HCT116 (cell line): Measurements from ENCODE around the gene POU2AF2. TPM values are rescaled to one million over a fixed set of nuclear protein-coding genes. Genes with fewer than 3 reads are reported as not detected.

ENCODE experiments used
- ATAC-seq: fragments of 200-7000 bp; cut with Tn5 transposase; 2 replicates; pipeline ENCODE4 v1.9.1; 2020; ENCODE audit warnings: mild to moderate bottlenecking, moderate library complexity
- BruUV-seq: library from RNA; stranded (reverse); fragments of 400-500 nt; replicated peaks from 2 replicates; lab custom pipeline; 2021; lab: Mats Ljungman, UMichigan
- CTCF ChIA-PET: fragments of 300-600 bp; sonication (Branson Sonifier 250); formaldehyde crosslinking; loops from one replicate; lab custom pipeline; 2021; ENCODE audit warnings: antibody characterized with exemption; lab: Charles Lee
- POLR2A ChIA-PET: fragments of 300-600, 350-600 bp; sonication (Branson Sonifier 250); formaldehyde crosslinking; loops from one replicate; lab custom pipeline; 2021; ENCODE audit warnings: antibody characterized with exemption; lab: Charles Lee
- RAD21 ChIA-PET, 2 experiments: fragments of 300-600 bp; sonication (Branson Sonifier 250); formaldehyde crosslinking; loops; one replicate each; lab custom pipeline; 2023; ENCODE audit warnings: low total read pairs in 2 of 2; ENCODE audit not compliant: uncharacterized antibody in 2 of 2, unreplicated experiment in 2 of 2, low non-redundant PET in 1 of 2; lab: Charles Lee
- DNase-seq: peaks from one replicate; pipeline ENCODE4 v3.0.0-alpha.2; 2010; ENCODE audit warnings: low read depth, low spot score
- H2AFZ ChIP-seq: fragments of 200-600 bp; shearing (Covaris generic), sonication (generic); 2 replicates; pipeline ENCODE4 v1.6.1; 2017; ENCODE audit warnings: low read depth, mixed run types, mixed read lengths, antibody characterized with exemption, low read length; ENCODE audit not compliant: poor library complexity, severe bottlenecking
- H3K27ac ChIP-seq: 2 replicates; pipeline ENCODE4 v1.5.1; 2012; ENCODE audit warnings: low read depth, low read length
- H3K27me3 ChIP-seq: fragments of 200-600 bp; sonication (generic); 2 replicates; pipeline ENCODE4 v1.6.1; 2016; ENCODE audit warnings: mixed run types, low read length, mixed read lengths; ENCODE audit not compliant: insufficient read depth
- H3K36me3 ChIP-seq, 2 experiments: fragments of 200-500 bp in 1 of 2; fragments of 200-600 bp in 1 of 2; sonication (Bioruptor generic) in 1 of 2; sonication (generic) in 1 of 2; 2 replicates each; pipeline versions ENCODE4 v1.5.1 to v1.6.1; 2014 to 2016; ENCODE audit warnings: low read length in 2 of 2, inconsistent platforms in 1 of 2, mixed read lengths in 1 of 2, mixed run types in 1 of 2; ENCODE audit not compliant: insufficient read depth in 2 of 2, control insufficient read depth in 1 of 2
- H3K4me1 ChIP-seq, 2 experiments: fragments of 200-600 bp in 1 of 2; sonication (generic) in 1 of 2; 2 replicates each; pipeline versions ENCODE4 v1.5.1 to v1.6.1; 2012 to 2017; ENCODE audit warnings: low read length in 2 of 2, inconsistent platforms in 1 of 2, mild to moderate bottlenecking in 1 of 2, mixed read lengths in 1 of 2, mixed run types in 1 of 2, moderate library complexity in 1 of 2; ENCODE audit not compliant: insufficient read depth in 2 of 2, control insufficient read depth in 1 of 2
- H3K4me2 ChIP-seq: fragments of 200-600 bp; sonication (generic); 2 replicates; pipeline ENCODE4 v1.6.1; 2017; ENCODE audit warnings: mixed run types, low read length, mixed read lengths
- H3K4me3 ChIP-seq, 2 experiments: fragments of 200-600 bp in 1 of 2; sonication (generic) in 1 of 2; replicated peaks in 1 of 2; 2 replicates each; pipeline ENCODE4 v1.5.1; 2011 to 2016; ENCODE audit warnings: low read length in 2 of 2, control low read depth in 1 of 2, low read depth in 1 of 2, mild to moderate bottlenecking in 1 of 2, mixed read lengths in 1 of 2, mixed run types in 1 of 2
- H3K79me2 ChIP-seq: fragments of 200-600 bp; sonication (generic); 2 replicates; pipeline ENCODE4 v1.6.1; 2017; ENCODE audit warnings: mild to moderate bottlenecking, mixed run types, low read length, moderate library complexity, mixed read lengths; ENCODE audit not compliant: insufficient read depth
- H3K9ac ChIP-seq: fragments of 200-600 bp; sonication (generic); 2 replicates; pipeline ENCODE4 v1.6.1; 2016; ENCODE audit warnings: low read length, mixed read lengths
- H3K9me2 ChIP-seq: fragments of 200-600 bp; sonication (generic), shearing (Covaris generic); 2 replicates; pipeline ENCODE4 v1.6.1; 2017; ENCODE audit warnings: mixed run types, mild to moderate bottlenecking, moderate library complexity; ENCODE audit not compliant: insufficient read depth
- H3K9me3 ChIP-seq, 2 experiments: fragments of 200-500 bp in 1 of 2; fragments of 200-600 bp in 1 of 2; sonication (Bioruptor generic) in 1 of 2; sonication (generic) in 1 of 2; 2 replicates each; pipeline ENCODE4 v1.6.1; 2014 to 2017; ENCODE audit warnings: low read length in 2 of 2, mixed read lengths in 2 of 2, inconsistent platforms in 1 of 2, low read depth in 1 of 2, mild to moderate bottlenecking in 1 of 2, mixed run types in 1 of 2, moderate library complexity in 1 of 2; ENCODE audit not compliant: control insufficient read depth in 1 of 2, insufficient read depth in 1 of 2
- H4K20me1 ChIP-seq: fragments of 200-600 bp; sonication (generic), shearing (Covaris generic); 2 replicates; pipeline ENCODE4 v1.6.1; 2017; ENCODE audit warnings: mixed run types, mild to moderate bottlenecking, moderate library complexity; ENCODE audit not compliant: insufficient read depth
- ATF3 ChIP-seq: IDR thresholded peaks from 2 replicates; pipeline ENCODE4 v1.6.1; 2012
- CBX3 ChIP-seq: IDR thresholded peaks from 2 replicates; pipeline ENCODE4 v1.6.1; 2012; ENCODE audit warnings: low read depth
- CEBPB ChIP-seq: IDR thresholded peaks from 2 replicates; pipeline ENCODE4 v1.6.1; 2012; ENCODE audit warnings: low read depth
- EGR1 ChIP-seq: IDR thresholded peaks from 2 replicates; pipeline ENCODE4 v1.6.1; 2012; ENCODE audit warnings: low read depth
- ELF1 ChIP-seq: IDR thresholded peaks from 2 replicates; pipeline ENCODE4 v1.6.1; 2012; ENCODE audit warnings: low read depth, borderline replicate concordance
- EZH2phosphoT487 ChIP-seq: fragments of 200-600 bp; IDR thresholded peaks from 2 replicates; pipeline ENCODE4 v1.6.1; 2018; ENCODE audit warnings: antibody characterized with exemption, borderline replicate concordance
- FOSL1 ChIP-seq: IDR thresholded peaks from 2 replicates; pipeline ENCODE4 v1.6.1; 2012; ENCODE audit warnings: low read depth
- JUND ChIP-seq: IDR thresholded peaks from 2 replicates; pipeline ENCODE4 v1.6.1; 2012
- POLR2AphosphoS5 ChIP-seq: IDR thresholded peaks from 2 replicates; pipeline ENCODE4 v1.6.1; 2011; ENCODE audit warnings: mild to moderate bottlenecking, low read depth, low read length, moderate library complexity
- RAD21 ChIP-seq: IDR thresholded peaks from 2 replicates; pipeline ENCODE4 v1.6.1; 2012; ENCODE audit warnings: low read depth, mild to moderate bottlenecking
- SIN3A ChIP-seq: IDR thresholded peaks from 2 replicates; pipeline ENCODE4 v1.6.1; 2012; ENCODE audit warnings: low read depth
- SP1 ChIP-seq: IDR thresholded peaks from 2 replicates; pipeline ENCODE4 v1.6.1; 2012; ENCODE audit warnings: low read depth
- TCF7L2 ChIP-seq: IDR thresholded peaks from 2 replicates; pipeline ENCODE4 v1.7.0; 2011; ENCODE audit warnings: borderline replicate concordance, inconsistent platforms; ENCODE audit not compliant: insufficient read depth, insufficient read length; ENCODE audit errors: extremely low read depth
- YY1 ChIP-seq: IDR thresholded peaks from 2 replicates; pipeline ENCODE4 v1.6.1; 2011; ENCODE audit warnings: low read length, low read depth, moderate library complexity, mild to moderate bottlenecking; ENCODE audit not compliant: insufficient replicate concordance; ENCODE audit errors: extremely low read depth
- ZBTB33 ChIP-seq: IDR thresholded peaks from 2 replicates; pipeline ENCODE4 v1.6.1; 2011; ENCODE audit warnings: mild to moderate bottlenecking, low read length, moderate library complexity; ENCODE audit not compliant: insufficient replicate concordance; ENCODE audit errors: extremely low read depth
- ZFX ChIP-seq: fragments of 450-650 bp; IDR thresholded peaks from 2 replicates; pipeline ENCODE4 v1.6.1; 2017
- ZNF274 ChIP-seq: fragments of 200-500 bp; sonication (Bioruptor generic); IDR thresholded peaks from 2 replicates; pipeline ENCODE4 v1.6.1; 2014; ENCODE audit warnings: mild to moderate bottlenecking, low read depth, low read length, inconsistent platforms
- intact Hi-C: fragments of 100-400 bp; cut with micrococcal nuclease; formaldehyde crosslinking; loops from 2 replicates; pipeline ENCODE4 v1.10.0; 2022
- total RNA-seq: library from RNA; stranded (reverse); gene quantifications from one replicate; pipeline ENCODE4 v1.2.1, GENCODE V29; 2021; ENCODE audit not compliant: unreplicated experiment

Gene POU2AF2
- total RNA-seq, 1 experiment from 2014 or later: not detected

- Histone ChIP-seq H3K79me2 (no peaks in the 10 kb centered on the region), H3K9me2 (no peaks in the 10 kb centered on the region), H3K9me3 (no peaks in the 10 kb centered on the region), H3K9ac (no peak overlapping the region), H3K4me2 (no peak overlapping the region), H3K36me3 (no peaks in the 10 kb centered on the region), H3K27me3 (no peaks in the 10 kb centered on the region), H2AFZ (no peak overlapping the region), H3K4me1 (peaks cover 0 to 3% of the 10 kb centered on the region in 2 experiments; a peak in 1 of 4 replicates), H4K20me1 (no peaks in the 10 kb centered on the region), H3K27ac (no peak overlapping the region), H3K4me3 (no peak overlapping the region)
- ATAC-seq: no peak
- no TSS peak for BruUV-seq
- intact Hi-C loops: loop anchor here (1.0 to 10.0 kb wide), 3 partner anchors 766 to 1025 kb away; no protein-coding TSS in a partner anchor
- ChIA-PET RAD21 (no interaction called here), POLR2A (no interaction called here), CTCF (interaction anchor here (0.9 to 2.2 kb wide), 4 partner anchors 767 to 795 kb away, joined by 3 to 10 read pairs (median 6); no protein-coding TSS in a partner anchor)
- DNase-seq: no peak
- TF ChIP-seq YY1 (no peak), JUND (no peak), ATF3 (no peak), EZH2phosphoT487 (no peak), ZFX (no peak), EGR1 (no peak), TCF7L2 (no peak), RAD21 (no peak), POLR2AphosphoS5 (no peak), ZBTB33 (no peak), ZNF274 (no peak), ELF1 (no peak), CBX3 (no peak), FOSL1 (no peak), CEBPB (no peak), SIN3A (no peak), SP1 (no peak)
These were observed 15.9 kb upstream of the POU2AF2 start for GRCh38 chr11:111229604-111230003.
